A549 (cell line): ENCODE data around the gene CTBP2.

Source experiments
- BHLHE40 ChIP-seq: IDR thresholded peaks from 2 replicates; pipeline ENCODE4 v1.6.1; 2012; ENCODE audit warnings: low read depth, low read length, inconsistent platforms
- CBX2 ChIP-seq: fragments of 200-600 bp; sonication (generic); IDR thresholded peaks from 2 replicates; pipeline ENCODE4 v1.6.1; 2016; ENCODE audit warnings: low read depth, mild to moderate bottlenecking, borderline replicate concordance
- FOSL2 ChIP-seq, 2 experiments: fragments of 450-650 bp in 1 of 2; fragments of >200 bp in 1 of 2; sonication (Bioruptor Twin) in 1 of 2; formaldehyde crosslinking; IDR thresholded peaks; 2 replicates each; pipeline versions ENCODE4 v1.5.0 to v1.6.1; 2016 to 2020; ENCODE audit warnings: mild to moderate bottlenecking in 1 of 2, moderate library complexity in 1 of 2
- MAFK ChIP-seq: fragments of 450-650 bp; IDR thresholded peaks from 2 replicates; pipeline ENCODE4 v1.6.1; 2014; ENCODE audit not compliant: partially characterized antibody
- NFE2L2 ChIP-seq: fragments of 150-350 bp; conservative IDR thresholded peaks from 2 replicates; pipeline ENCODE4 v1.6.1; 2014; ENCODE audit warnings: low read length
- POLR2A ChIP-seq: IDR thresholded peaks from 2 replicates; pipeline ENCODE4 v1.6.1; 2012; ENCODE audit warnings: mild to moderate bottlenecking, low read length
- SMC3 ChIP-seq: fragments of >200 bp; sonication (Bioruptor Twin); formaldehyde crosslinking; IDR thresholded peaks from 3 replicates; pipeline ENCODE4 v1.6.1; 2018; ENCODE audit warnings: inconsistent platforms
- TP53 ChIP-seq: fragments of 250-450 bp; sonication (Bioruptor Pico); IDR thresholded peaks from 2 replicates; pipeline ENCODE4 v1.5.0; 2021; ENCODE audit warnings: mild to moderate bottlenecking, moderate library complexity
- TF ChIP-seq, protein P1 (sequence below): fragments of >200 bp; sonication (Bioruptor Twin); formaldehyde crosslinking; IDR thresholded peaks from 3 replicates; pipeline ENCODE4 v1.5.1; 2016
- TF ChIP-seq, protein P2 (sequence below): fragments of 150-350 bp; IDR thresholded peaks from 2 replicates; pipeline ENCODE4 v1.6.1; 2014; ENCODE audit warnings: low read depth, mild to moderate bottlenecking, low read length

DNA sequence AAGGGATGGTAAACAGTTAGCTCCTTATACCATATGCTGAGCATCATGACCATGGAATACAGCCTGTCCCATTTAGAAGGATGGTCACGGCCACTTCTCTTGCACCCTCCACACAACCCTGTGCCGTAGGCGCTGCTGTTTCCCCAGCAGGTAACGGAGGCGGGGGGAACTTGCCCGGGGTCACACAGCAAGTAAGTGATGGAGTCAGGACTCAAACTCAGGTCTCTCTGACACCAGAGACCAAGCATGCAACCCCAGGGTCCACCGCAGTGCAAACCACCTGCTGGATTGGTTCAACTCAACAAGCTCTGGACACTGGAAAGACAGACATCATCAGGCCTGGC is 146.9 kb downstream of the CTBP2 start:
- no peak for TF ChIP-seq TP53 (CRISPR knock-in tag)
- no peak for TF ChIP-seq POLR2A
- TF ChIP-seq BHLHE40: no peak
- TF ChIP-seq, protein P1, sequence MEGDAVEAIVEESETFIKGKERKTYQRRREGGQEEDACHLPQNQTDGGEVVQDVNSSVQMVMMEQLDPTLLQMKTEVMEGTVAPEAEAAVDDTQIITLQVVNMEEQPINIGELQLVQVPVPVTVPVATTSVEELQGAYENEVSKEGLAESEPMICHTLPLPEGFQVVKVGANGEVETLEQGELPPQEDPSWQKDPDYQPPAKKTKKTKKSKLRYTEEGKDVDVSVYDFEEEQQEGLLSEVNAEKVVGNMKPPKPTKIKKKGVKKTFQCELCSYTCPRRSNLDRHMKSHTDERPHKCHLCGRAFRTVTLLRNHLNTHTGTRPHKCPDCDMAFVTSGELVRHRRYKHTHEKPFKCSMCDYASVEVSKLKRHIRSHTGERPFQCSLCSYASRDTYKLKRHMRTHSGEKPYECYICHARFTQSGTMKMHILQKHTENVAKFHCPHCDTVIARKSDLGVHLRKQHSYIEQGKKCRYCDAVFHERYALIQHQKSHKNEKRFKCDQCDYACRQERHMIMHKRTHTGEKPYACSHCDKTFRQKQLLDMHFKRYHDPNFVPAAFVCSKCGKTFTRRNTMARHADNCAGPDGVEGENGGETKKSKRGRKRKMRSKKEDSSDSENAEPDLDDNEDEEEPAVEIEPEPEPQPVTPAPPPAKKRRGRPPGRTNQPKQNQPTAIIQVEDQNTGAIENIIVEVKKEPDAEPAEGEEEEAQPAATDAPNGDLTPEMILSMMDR: no peak
- TF ChIP-seq MAFK: no peak
- TF ChIP-seq CBX2: no peak
- no peak for TF ChIP-seq FOSL2 (IDR thresholded peaks at IDR 0.05)
- no peak for TF ChIP-seq FOSL2 (CRISPR knock-in tag; IDR thresholded peaks at IDR 0.05)
- TF ChIP-seq, protein P2, sequence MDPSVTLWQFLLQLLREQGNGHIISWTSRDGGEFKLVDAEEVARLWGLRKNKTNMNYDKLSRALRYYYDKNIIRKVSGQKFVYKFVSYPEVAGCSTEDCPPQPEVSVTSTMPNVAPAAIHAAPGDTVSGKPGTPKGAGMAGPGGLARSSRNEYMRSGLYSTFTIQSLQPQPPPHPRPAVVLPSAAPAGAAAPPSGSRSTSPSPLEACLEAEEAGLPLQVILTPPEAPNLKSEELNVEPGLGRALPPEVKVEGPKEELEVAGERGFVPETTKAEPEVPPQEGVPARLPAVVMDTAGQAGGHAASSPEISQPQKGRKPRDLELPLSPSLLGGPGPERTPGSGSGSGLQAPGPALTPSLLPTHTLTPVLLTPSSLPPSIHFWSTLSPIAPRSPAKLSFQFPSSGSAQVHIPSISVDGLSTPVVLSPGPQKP: no peak
- TF ChIP-seq NFE2L2: no peak
- TF ChIP-seq SMC3: no peak
